ES-I3 (cell line): ENCODE results near the gene AKAP10.
A peak's percentile ranks its signal among the peaks of the same experiment; 100 is the strongest.
"Not testable (repeated sequence)": the region's sequence is repeated elsewhere in the genome, so short reads cannot be mapped to it uniquely, and the experiment has no call there.

Experiments
- H3K36me3 ChIP-seq: 2 replicates; pipeline ENCODE4 v1.6.1; 2013; ENCODE audit warnings: mild to moderate bottlenecking, low read length, control low read depth, moderate library complexity; ENCODE audit not compliant: insufficient read depth
- H3K4me1 ChIP-seq: 2 replicates; pipeline ENCODE4 v1.6.1; 2013; ENCODE audit warnings: mild to moderate bottlenecking, control low read depth, low read length; ENCODE audit not compliant: insufficient read depth
- H3K9ac ChIP-seq: 2 replicates; pipeline ENCODE4 v1.6.1; 2013; ENCODE audit warnings: low read depth, mild to moderate bottlenecking, low read length, moderate library complexity
- H3K9me3 ChIP-seq: 2 replicates; pipeline ENCODE4 v1.6.1; 2013; ENCODE audit warnings: mild to moderate bottlenecking, low read length, moderate library complexity; ENCODE audit not compliant: control insufficient read depth, insufficient read depth

The AKAP10 gene

GRCh38 chr17:19992803-19993713 lies 15.4 kb upstream of the AKAP10 start:
- H3K9ac ChIP-seq: peak overlapping the region; percentile 37; the same call in 1 of the 2 replicates
- H3K4me1 ChIP-seq: no peaks in the 10 kb centered on the region
- H3K36me3 ChIP-seq: no peaks in the 10 kb centered on the region
- H3K9me3 ChIP-seq: no peaks in the 10 kb centered on the region

- Histone ChIP-seq H3K36me3 (no peaks in the 10 kb centered on the region), H3K4me1 (peaks cover 8% of the 10 kb centered on the region), H3K9ac (no peak overlapping the region), H3K9me3 (no peaks in the 10 kb centered on the region)
These were observed 13.7 kb upstream of the AKAP10 start for GRCh38 chr17:19991252-19991885.

- no peaks in the 10 kb centered on the region for H3K9me3 ChIP-seq
- H3K4me1 ChIP-seq: peaks cover 8% of the 10 kb centered on the region
- no peaks in the 10 kb centered on the region for H3K36me3 ChIP-seq
- H3K9ac ChIP-seq: no peak overlapping the region
These were observed 10.3 kb upstream of the AKAP10 start for GRCh38 chr17:19987897-19988296.

- Histone ChIP-seq H3K4me1 (peaks cover 8% of the 10 kb centered on the region), H3K9me3 (no peaks in the 10 kb centered on the region), H3K36me3 (no peaks in the 10 kb centered on the region), H3K9ac (peak overlapping the region; percentile 32; the same call in 1 of the 2 replicates)
These were observed 9.6 kb upstream of the AKAP10 start for GRCh38 chr17:19986941-19987861.

GRCh38 chr17:19979917-19980770 lies 2.5 kb upstream of the AKAP10 start:
- no peaks in the 10 kb centered on the region for H3K4me1 ChIP-seq
- H3K36me3 ChIP-seq: no peaks in the 10 kb centered on the region
- H3K9ac ChIP-seq: no peak overlapping the region

GRCh38 chr17:19978805-19979211 lies 1.2 kb upstream of the AKAP10 start:
- H3K9ac ChIP-seq: no peak overlapping the region
- no peaks in the 10 kb centered on the region for H3K4me1 ChIP-seq
- no peaks in the 10 kb centered on the region for H3K36me3 ChIP-seq
- peaks cover 9% of the 10 kb centered on the region; the same call in 1 of the 2 replicates for H3K9me3 ChIP-seq

More at GRCh38 chr17:19979917-19980770, 2.5 kb upstream of the AKAP10 start:
- peaks cover 9% of the 10 kb centered on the region; the same call in 1 of the 2 replicates for H3K9me3 ChIP-seq

- H3K9me3 ChIP-seq: peaks cover 9% of the 10 kb centered on the region; the same call in 1 of the 2 replicates
- no peaks in the 10 kb centered on the region for H3K4me1 ChIP-seq
- no peaks in the 10 kb centered on the region for H3K36me3 ChIP-seq
- H3K9ac ChIP-seq: peak overlapping the region; percentile 95
These were observed 678 bp upstream of the AKAP10 start for GRCh38 chr17:19978209-19978802.

- no peak overlapping the region for H3K9ac ChIP-seq
- H3K9me3 ChIP-seq: peaks cover 9% of the 10 kb centered on the region; the same call in 1 of the 2 replicates
- no peaks in the 10 kb centered on the region for H3K4me1 ChIP-seq
- H3K36me3 ChIP-seq: no peaks in the 10 kb centered on the region
These were observed 2.0 kb downstream of the AKAP10 start for GRCh38 chr17:19975601-19976000.

GRCh38 chr17:19973156-19973555 lies 4.5 kb downstream of the AKAP10 start:
- Histone ChIP-seq H3K4me1 (no peaks in the 10 kb centered on the region), H3K9ac (no peak overlapping the region), H3K36me3 (peaks cover 5% of the 10 kb centered on the region; the same call in 1 of the 2 replicates), H3K9me3 (no peaks in the 10 kb centered on the region)

GRCh38 chr17:19962954-19963353 lies 14.7 kb downstream of the AKAP10 start:
- H3K36me3 ChIP-seq, H3K9ac ChIP-seq, H3K9me3 ChIP-seq, H3K4me1 ChIP-seq: not testable (repeated sequence)

GRCh38 chr17:19958023-19958422 lies 19.6 kb downstream of the AKAP10 start:
- Histone ChIP-seq H3K4me1 (peaks cover 11% of the 10 kb centered on the region; the same call in 1 of the 2 replicates), H3K36me3 (peaks cover 9% of the 10 kb centered on the region), H3K9me3 (peaks cover 5% of the 10 kb centered on the region; the same call in 1 of the 2 replicates), H3K9ac (no peak overlapping the region)

GRCh38 chr17:19955099-19955498 lies 22.5 kb downstream of the AKAP10 start:
- Histone ChIP-seq H3K9me3 (peaks cover 5% of the 10 kb centered on the region; the same call in 1 of the 2 replicates), H3K4me1 (peaks cover 11% of the 10 kb centered on the region; the same call in 1 of the 2 replicates), H3K36me3 (peaks cover 5% of the 10 kb centered on the region), H3K9ac (no peak overlapping the region)

GRCh38 chr17:19951411-19951810 lies 26.2 kb downstream of the AKAP10 start:
- H3K36me3 ChIP-seq: peaks cover 12% of the 10 kb centered on the region
- not testable (repeated sequence) for H3K4me1 ChIP-seq, H3K9me3 ChIP-seq, H3K9ac ChIP-seq
